ENCODE measurements around the gene DENND4A. TPM values are rescaled to one million over a fixed set of nuclear protein-coding genes. Genes with fewer than 3 reads are reported as not detected.

The DENND4A gene
- total and polyA plus RNA-seq, 9 of the 15 experiments (the other 6 are each of a cell fraction or from before 2014, with no cell fraction given): 6.8 to 32.3 (median 19.9) TPM

GRCh38 chr15:65835447-65835846 lies 43.4 kb upstream of the DENND4A start:
- DNase-seq (ENCODE audit: extremely low read depth in 1 of 4, low spot score in 3 of 4) (peak in 1 of 4 experiments; percentile 42), ATAC-seq (no peak), FAIRE-seq (no peak)
- in situ Hi-C loops (cut with MboI) (no loop called here), intact Hi-C loops (cut with micrococcal nuclease) (loop anchor here (5.0 kb wide), 1 partner anchor 198 kb away; no protein-coding TSS in a partner anchor)
- Histone ChIP-seq H3K9me3 (replicated peaks; ENCODE audit: control insufficient read depth, insufficient read depth, low read depth, low read length) (no peaks in the 10 kb centered on the region), H3K4me2 (ENCODE audit: insufficient read depth, low read length) (peak overlapping the region; percentile 44; the same call in 1 of the 2 replicates), H3K4me3 (no peak overlapping the region), H3K27me3 (ENCODE audit: control insufficient read depth in 2 of 2, insufficient read depth in 2 of 2, low read length in 2 of 2) (no peaks in the 10 kb centered on the region), H3K27ac (ENCODE audit: extremely low read depth, low read depth, low read length) (peak overlapping the region; percentile 49; the same call in 2 of the 3 replicates), H4K20me1 (replicated peaks; ENCODE audit: control insufficient read depth, insufficient read depth, low read length) (no peaks in the 10 kb centered on the region), H3K9ac (ENCODE audit: insufficient read depth in 1 of 2, low read depth in 2 of 2, low read length in 2 of 2) (peak overlapping the region in 1 of 2 experiments; percentile 33; a peak in 1 of 4 replicates), H3K9me1 (ENCODE audit: control insufficient read depth, insufficient read depth, low read length) (no peaks in the 10 kb centered on the region), H2AFZ (ENCODE audit: low read depth, low read length) (peak overlapping the region; percentile 92), H3K79me2 (ENCODE audit: control insufficient read depth, insufficient read depth, low read length) (no peaks in the 10 kb centered on the region), H3K36me3 (ENCODE audit: control insufficient read depth, insufficient read depth, low read length) (no peaks in the 10 kb centered on the region), H3K4me1 (replicated peaks in 1 of 2; ENCODE audit: control insufficient read depth in 2 of 2, insufficient read depth in 2 of 2, low read length in 2 of 2) (peaks cover 22 to 57% of the 10 kb centered on the region in 2 experiments)
- POLR2A ChIA-PET: interaction anchor here (0.6 to 2.1 kb wide), 4 partner anchors 10 to 194 kb away, joined by 3 to 6 read pairs (median 4); no protein-coding TSS in a partner anchor
- CTCF ChIA-PET (ENCODE audit: low intra/inter-chr PET ratio): no interaction called here
- 13% methylated on average over 4 of the region's 4 CpGs for WGBS (ENCODE audit: insufficient coverage, low coverage, missing lambda C conversion rate)
- BruUV-seq (replicated peaks): no TSS peak
- TF ChIP-seq IRF9 (tag; IDR thresholded peaks at IDR 0.05): no peak
- no peak for TF ChIP-seq ESRRA (IDR thresholded peaks at IDR 0.05; ENCODE audit: borderline replicate concordance, low read depth)
- TF ChIP-seq MYC (IDR thresholded peaks at IDR 0.05; ENCODE audit: low read depth, low read length): 0 out of 2 replicates have a peak, but pooled peaks have one; percentile 33
- TF ChIP-seq MYC (CRISPR knock-in tag; IDR thresholded peaks at IDR 0.05; ENCODE audit: borderline replicate concordance, low read depth): no peak
- TF ChIP-seq, protein P1, sequence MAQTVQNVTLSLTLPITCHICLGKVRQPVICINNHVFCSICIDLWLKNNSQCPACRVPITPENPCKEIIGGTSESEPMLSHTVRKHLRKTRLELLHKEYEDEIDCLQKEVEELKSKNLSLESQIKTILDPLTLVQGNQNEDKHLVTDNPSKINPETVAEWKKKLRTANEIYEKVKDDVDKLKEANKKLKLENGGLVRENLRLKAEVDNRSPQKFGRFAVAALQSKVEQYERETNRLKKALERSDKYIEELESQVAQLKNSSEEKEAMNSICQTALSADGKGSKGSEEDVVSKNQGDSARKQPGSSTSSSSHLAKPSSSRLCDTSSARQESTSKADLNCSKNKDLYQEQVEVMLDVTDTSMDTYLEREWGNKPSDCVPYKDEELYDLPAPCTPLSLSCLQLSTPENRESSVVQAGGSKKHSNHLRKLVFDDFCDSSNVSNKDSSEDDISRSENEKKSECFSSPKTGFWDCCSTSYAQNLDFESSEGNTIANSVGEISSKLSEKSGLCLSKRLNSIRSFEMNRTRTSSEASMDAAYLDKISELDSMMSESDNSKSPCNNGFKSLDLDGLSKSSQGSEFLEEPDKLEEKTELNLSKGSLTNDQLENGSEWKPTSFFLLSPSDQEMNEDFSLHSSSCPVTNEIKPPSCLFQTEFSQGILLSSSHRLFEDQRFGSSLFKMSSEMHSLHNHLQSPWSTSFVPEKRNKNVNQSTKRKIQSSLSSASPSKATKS (CRISPR knock-in tag; IDR thresholded peaks at IDR 0.05): no peak
- TF ChIP-seq NRF1 (conservative IDR thresholded peaks at IDR 0.05 in 1 of 2, IDR thresholded peaks at IDR 0.05 in 1 of 2): peak; percentile 56 to 59
- no peak for TF ChIP-seq PBX2 (CRISPR knock-in tag; IDR thresholded peaks at IDR 0.05; ENCODE audit: low read depth)
- peak; percentile 89 for TF ChIP-seq PBX2 (tag; conservative IDR thresholded peaks at IDR 0.05; ENCODE audit: low read depth)
- TF ChIP-seq CBFA2T3 (IDR thresholded peaks at IDR 0.05): no peak
- peak; percentile 89 for TF ChIP-seq MEIS2 (IDR thresholded peaks at IDR 0.05; ENCODE audit: partially characterized antibody)
- peak; percentile 28 for TF ChIP-seq DACH1 (IDR thresholded peaks at IDR 0.05; ENCODE audit: partially characterized antibody)
- TF ChIP-seq NONO (IDR thresholded peaks at IDR 0.05; ENCODE audit: low read depth in 2 of 2, low read length in 1 of 2): no peak
- no peak for TF ChIP-seq CHAMP1 (IDR thresholded peaks at IDR 0.05)
